Endodermal cell (in vitro differentiated cells): ENCODE data around the gene STRADA. TPM values are rescaled to one million over a fixed set of nuclear protein-coding genes. Genes with fewer than 3 reads are reported as not detected.

ENCODE experiments used
- DNase-seq: peaks from one replicate; pipeline ENCODE4 v3.0.0-alpha.2; 2017
- H3K27ac ChIP-seq: 2 replicates; pipeline ENCODE4 v1.5.1; 2013; ENCODE audit warnings: mild to moderate bottlenecking, low read depth, low read length, moderate library complexity
- H3K27me3 ChIP-seq: 2 replicates; pipeline ENCODE4 v1.6.1; 2013; ENCODE audit warnings: mild to moderate bottlenecking, low read length, moderate library complexity; ENCODE audit not compliant: insufficient read depth, control insufficient read depth, poor library complexity, severe bottlenecking
- H3K36me3 ChIP-seq: 2 replicates; pipeline ENCODE4 v1.7.0; 2013; ENCODE audit warnings: mild to moderate bottlenecking, low read length, moderate library complexity; ENCODE audit not compliant: control insufficient read depth, insufficient read depth
- H3K4me1 ChIP-seq: one replicate; pipeline ENCODE4 v1.7.0; 2013; ENCODE audit warnings: low read length; ENCODE audit not compliant: control insufficient read depth, insufficient read depth
- H3K4me3 ChIP-seq: 2 replicates; pipeline ENCODE4 v1.5.1; 2013; ENCODE audit warnings: mild to moderate bottlenecking, low read length, moderate library complexity
- H3K9ac ChIP-seq: 2 replicates; pipeline ENCODE4 v1.6.1; 2013; ENCODE audit warnings: mild to moderate bottlenecking, low read length, moderate library complexity; ENCODE audit not compliant: poor library complexity, severe bottlenecking; ENCODE audit errors: extremely low read depth
- H3K9me3 ChIP-seq: 2 replicates; pipeline ENCODE4 v1.6.1; 2013; ENCODE audit warnings: mild to moderate bottlenecking, low read length, moderate library complexity; ENCODE audit not compliant: control insufficient read depth
- H3K27ac Mint-ChIP-seq: 2 replicates; pipeline ENCODE4 v1.8.0; 2020; ENCODE audit warnings: mixed read lengths
- H3K27me3 Mint-ChIP-seq: 2 replicates; pipeline ENCODE4 v1.8.0; 2021; ENCODE audit warnings: mild to moderate bottlenecking, mixed read lengths; ENCODE audit not compliant: insufficient read depth
- H3K36me3 Mint-ChIP-seq: 2 replicates; pipeline ENCODE4 v1.8.0; 2020; ENCODE audit warnings: low read depth, mixed read lengths
- H3K4me1 Mint-ChIP-seq: 2 replicates; pipeline ENCODE4 v1.8.0; 2020; ENCODE audit warnings: mixed read lengths
- H3K4me3 Mint-ChIP-seq: 2 replicates; pipeline ENCODE4 v1.8.0; 2020; ENCODE audit warnings: mild to moderate bottlenecking, moderate library complexity, mixed read lengths
- H3K9me3 Mint-ChIP-seq: 2 replicates; pipeline ENCODE4 v1.8.0; 2020; ENCODE audit warnings: mild to moderate bottlenecking, mixed read lengths
- WGBS, 2 experiments: methylation state at CpG; one replicate each; pipeline versions ENCODE4 v1.1.5 to v1.1.7; 2013; ENCODE audit warnings: missing lambda C conversion rate in 2 of 2, mixed read lengths in 1 of 2; ENCODE audit not compliant: insufficient coverage in 1 of 2, insufficient read length in 1 of 2; 5-methylcytosine and 5-hydroxymethylcytosine counted together
- total RNA-seq, 2 donors: library from RNA; stranded (reverse); fragmentation: NEBNext Ultra II Directional in 1 of 2; extraction: Animal tissue kit (Norgen Biotek cat#: 25700) in 1 of 2; gene quantifications; 2 replicates in 1 of 2; 3 replicates in 1 of 2; pipeline ENCODE4 v1.2.1, GENCODE V29; 2021
- TF ChIP-seq, protein P1 (sequence below): fragments of 200-600 bp; sonication (generic); conservative IDR thresholded peaks from 2 replicates; pipeline ENCODE4 v1.5.0; 2021; ENCODE audit warnings: antibody characterized with exemption, mild to moderate bottlenecking

Gene STRADA
- total RNA-seq, 2 donors from 2014 or later = 49.7 to 73.1 TPM

DNA sequence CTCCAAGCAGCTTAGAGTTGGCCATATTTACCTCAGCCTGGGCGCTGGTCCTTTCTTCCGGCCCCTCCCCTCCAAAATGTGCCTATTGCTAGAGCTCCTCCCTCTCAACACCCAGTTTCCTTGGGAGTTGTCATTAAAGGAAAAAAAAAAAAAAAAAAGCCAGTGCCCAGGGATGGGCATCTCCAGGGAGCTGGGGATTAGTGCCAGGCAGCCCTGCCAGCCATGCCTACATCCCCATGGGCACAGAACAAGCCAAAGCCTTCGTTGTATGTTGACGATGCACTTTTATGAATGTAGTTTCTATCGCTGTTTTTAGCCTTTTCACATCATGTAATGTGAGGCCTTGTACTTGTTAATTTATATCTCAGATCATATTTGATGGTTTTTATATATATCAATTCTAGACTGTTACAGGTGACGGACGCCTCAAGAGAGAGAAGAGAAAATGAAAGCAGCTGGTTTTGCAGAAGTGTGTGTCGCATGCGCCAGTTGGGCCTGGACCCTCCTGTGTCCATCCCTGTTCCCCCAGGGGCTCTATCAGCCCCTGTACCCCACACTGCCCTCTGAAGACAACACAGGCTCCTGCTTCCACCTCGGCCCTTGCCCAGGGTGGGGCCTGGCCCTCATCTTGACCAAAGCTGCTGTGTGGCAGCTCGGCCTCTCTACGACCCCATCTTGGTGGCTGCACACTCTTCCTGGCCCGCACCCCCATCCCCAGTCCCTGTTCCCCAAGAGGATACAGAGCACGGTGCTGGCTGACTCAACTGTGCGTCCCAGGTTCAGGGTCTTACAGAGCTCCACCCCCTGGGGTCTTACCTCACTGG, 46.4 kb downstream of the STRADA start:
- Histone ChIP-seq H3K36me3 (peaks cover 43% of the 10 kb centered on the region), H3K4me3 (no peak overlapping the region), H3K27ac (no peak overlapping the region), H3K9ac (no peak overlapping the region), H3K4me1 (peaks cover 9% of the 10 kb centered on the region), H3K9me3 (no peaks in the 10 kb centered on the region), H3K27me3 (no peaks in the 10 kb centered on the region)
- TF ChIP-seq, protein P1, sequence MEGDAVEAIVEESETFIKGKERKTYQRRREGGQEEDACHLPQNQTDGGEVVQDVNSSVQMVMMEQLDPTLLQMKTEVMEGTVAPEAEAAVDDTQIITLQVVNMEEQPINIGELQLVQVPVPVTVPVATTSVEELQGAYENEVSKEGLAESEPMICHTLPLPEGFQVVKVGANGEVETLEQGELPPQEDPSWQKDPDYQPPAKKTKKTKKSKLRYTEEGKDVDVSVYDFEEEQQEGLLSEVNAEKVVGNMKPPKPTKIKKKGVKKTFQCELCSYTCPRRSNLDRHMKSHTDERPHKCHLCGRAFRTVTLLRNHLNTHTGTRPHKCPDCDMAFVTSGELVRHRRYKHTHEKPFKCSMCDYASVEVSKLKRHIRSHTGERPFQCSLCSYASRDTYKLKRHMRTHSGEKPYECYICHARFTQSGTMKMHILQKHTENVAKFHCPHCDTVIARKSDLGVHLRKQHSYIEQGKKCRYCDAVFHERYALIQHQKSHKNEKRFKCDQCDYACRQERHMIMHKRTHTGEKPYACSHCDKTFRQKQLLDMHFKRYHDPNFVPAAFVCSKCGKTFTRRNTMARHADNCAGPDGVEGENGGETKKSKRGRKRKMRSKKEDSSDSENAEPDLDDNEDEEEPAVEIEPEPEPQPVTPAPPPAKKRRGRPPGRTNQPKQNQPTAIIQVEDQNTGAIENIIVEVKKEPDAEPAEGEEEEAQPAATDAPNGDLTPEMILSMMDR = no peak
- H3K27ac Mint-ChIP-seq = no peak overlapping the region
- WGBS, 2 experiments = 80 to 90% methylated on average over 2 to 15 of the region's 15 CpGs
- H3K4me3 Mint-ChIP-seq = no peak overlapping the region
- peak; percentile 49 for DNase-seq
- H3K27me3 Mint-ChIP-seq = no peaks in the 10 kb centered on the region
- H3K36me3 Mint-ChIP-seq = peaks cover 22% of the 10 kb centered on the region
- H3K4me1 Mint-ChIP-seq = peaks cover 6% of the 10 kb centered on the region
- no peaks in the 10 kb centered on the region for H3K9me3 Mint-ChIP-seq

DNA sequence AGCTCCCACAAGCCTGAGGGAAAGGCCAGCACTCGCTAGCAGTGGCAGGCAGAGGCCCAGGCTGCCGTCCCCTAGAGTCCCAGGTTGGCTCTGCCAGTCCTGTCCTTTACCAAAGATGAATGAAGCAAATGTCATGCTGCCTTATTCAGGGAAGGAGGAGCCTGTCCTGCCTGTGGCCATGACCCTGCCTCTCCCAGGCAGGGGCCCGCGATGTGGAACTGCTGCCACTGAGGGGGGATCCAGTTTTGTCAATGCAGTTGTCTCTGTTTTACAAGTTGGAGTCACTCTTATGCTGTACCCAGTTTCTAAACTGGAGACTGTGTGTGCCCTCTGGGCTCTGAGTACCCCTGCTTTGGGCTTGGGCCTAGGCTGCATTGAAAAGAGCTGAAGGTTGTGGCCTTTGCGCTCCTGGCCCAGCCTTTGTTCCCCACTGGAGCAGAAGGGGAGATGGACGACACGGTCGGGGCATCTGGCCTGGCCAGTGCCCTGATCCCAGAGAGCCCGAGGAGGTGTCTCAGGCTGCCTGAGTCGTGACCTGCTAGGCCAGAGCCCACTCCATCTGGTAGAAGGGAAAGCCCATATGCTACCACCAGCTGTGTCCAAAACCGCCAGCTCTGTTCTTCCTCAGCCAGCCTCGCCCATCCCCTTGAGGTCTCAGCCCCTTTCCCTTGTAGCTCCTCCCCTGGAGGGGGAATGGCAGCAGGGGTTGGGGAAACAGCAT, 47.2 kb downstream of the STRADA start:
- H3K27me3 ChIP-seq = no peaks in the 10 kb centered on the region
- Mint-ChIP-seq H3K9me3 (no peaks in the 10 kb centered on the region), H3K4me1 (peaks cover 6% of the 10 kb centered on the region), H3K27me3 (no peaks in the 10 kb centered on the region), H3K36me3 (peaks cover 23% of the 10 kb centered on the region), H3K4me3 (no peak overlapping the region), H3K27ac (no peak overlapping the region)
- 92 to 93% methylated on average over 10 to 12 of the region's 12 CpGs for WGBS, 2 experiments
- peaks cover 9% of the 10 kb centered on the region for H3K4me1 ChIP-seq
- DNase-seq = peak; percentile 80
- peaks cover 50% of the 10 kb centered on the region for H3K36me3 ChIP-seq
- H3K9ac ChIP-seq = no peak overlapping the region
- no peaks in the 10 kb centered on the region for H3K9me3 ChIP-seq
- H3K4me3 ChIP-seq = no peak overlapping the region
- H3K27ac ChIP-seq = peak overlapping the region; percentile 93
- TF ChIP-seq, protein P1 = no peak

DNA sequence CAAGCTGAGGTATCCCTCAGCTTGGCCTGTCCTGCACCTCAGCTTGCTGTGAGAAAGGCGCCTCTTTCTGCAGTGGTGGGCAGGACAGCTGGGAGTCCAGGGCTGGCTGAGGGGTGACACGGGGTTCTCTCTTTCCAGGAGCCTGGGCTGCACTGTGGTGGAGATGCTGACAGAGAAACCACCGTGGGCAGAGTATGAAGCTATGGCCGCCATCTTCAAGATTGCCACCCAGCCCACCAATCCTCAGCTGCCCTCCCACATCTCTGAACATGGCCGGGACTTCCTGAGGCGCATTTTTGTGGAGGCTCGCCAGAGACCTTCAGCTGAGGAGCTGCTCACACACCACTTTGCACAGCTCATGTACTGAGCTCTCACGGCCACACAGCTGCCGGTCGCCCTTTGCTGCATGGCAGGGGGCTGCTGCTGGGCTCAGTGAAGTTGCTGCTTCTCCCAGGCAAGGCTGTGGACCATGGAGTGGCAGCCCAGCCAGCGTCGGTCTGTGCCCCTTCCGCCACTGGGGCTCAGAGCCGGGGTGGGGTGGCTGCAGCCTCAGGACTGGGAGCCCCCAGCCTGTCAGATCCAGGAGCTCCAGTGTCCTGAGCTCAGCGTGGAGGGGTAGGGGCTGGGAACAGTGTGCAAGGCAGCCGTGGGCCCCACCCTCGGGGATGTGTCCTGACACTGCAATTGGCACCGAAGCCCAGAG, 48.0 kb downstream of the STRADA start:
- H3K9ac ChIP-seq = no peak overlapping the region
- Mint-ChIP-seq H3K4me3 (no peak overlapping the region), H3K9me3 (no peaks in the 10 kb centered on the region), H3K27ac (peak overlapping the region; percentile 24), H3K4me1 (peaks cover 6% of the 10 kb centered on the region), H3K27me3 (no peaks in the 10 kb centered on the region), H3K36me3 (peaks cover 26% of the 10 kb centered on the region)
- peak; percentile 53 for DNase-seq
- TF ChIP-seq, protein P1 = no peak
- H3K27ac ChIP-seq = peak overlapping the region; percentile 93
- no peaks in the 10 kb centered on the region for H3K9me3 ChIP-seq
- no peaks in the 10 kb centered on the region for H3K27me3 ChIP-seq
- peaks cover 8% of the 10 kb centered on the region for H3K4me1 ChIP-seq
- WGBS, 2 experiments = 93% methylated on average over 14 to 18 of the region's 18 CpGs
- no peak overlapping the region for H3K4me3 ChIP-seq
- peaks cover 57% of the 10 kb centered on the region for H3K36me3 ChIP-seq
